Gastroesophageal sphincter (tissue), 3 donors: ENCODE measurements around the gene PPL.

Experiments used
- CTCF ChIP-seq, 4 experiments: fragments of 200-600 bp in 2 of 4; fragments of 450-650 bp in 2 of 4; sonication (generic) in 1 of 4; IDR thresholded peaks; one replicate each; pipeline ENCODE4 v1.5.1; 2017 to 2019; ENCODE audit warnings: antibody characterized with exemption in 4 of 4, mild to moderate bottlenecking in 2 of 4, moderate library complexity in 2 of 4
- EP300 ChIP-seq: sonication (generic); formaldehyde crosslinking; IDR thresholded peaks from one replicate; pipeline ENCODE4 v1.6.1; 2017; ENCODE audit warnings: antibody characterized with exemption, mild to moderate bottlenecking
- POLR2A ChIP-seq, 2 donors: fragments of 450-650 bp; IDR thresholded peaks; one replicate each; pipeline ENCODE4 v1.6.1; 2017; ENCODE audit warnings: antibody characterized with exemption in 2 of 2, mild to moderate bottlenecking in 2 of 2, moderate library complexity in 1 of 2
- POLR2AphosphoS5 ChIP-seq: sonication (generic); formaldehyde crosslinking; IDR thresholded peaks from one replicate; pipeline ENCODE4 v1.6.1; 2017; ENCODE audit warnings: antibody characterized with exemption

- TF ChIP-seq CTCF (IDR thresholded peaks at IDR 0.05) = no peak
- no peak for TF ChIP-seq POLR2A (IDR thresholded peaks at IDR 0.05)
- no peak for TF ChIP-seq EP300
- TF ChIP-seq POLR2AphosphoS5 = no peak
Observed at GRCh38 chr16:4979736-4980660, 43.0 kb upstream of the PPL start.
